ENCODE results near the gene COX19. TPM values are rescaled to one million over a fixed set of nuclear protein-coding genes. Genes with fewer than 3 reads are reported as not detected.

Gene COX19
- total RNA-seq, 1 experiment from 2014 or later: 14.0 TPM

DNA sequence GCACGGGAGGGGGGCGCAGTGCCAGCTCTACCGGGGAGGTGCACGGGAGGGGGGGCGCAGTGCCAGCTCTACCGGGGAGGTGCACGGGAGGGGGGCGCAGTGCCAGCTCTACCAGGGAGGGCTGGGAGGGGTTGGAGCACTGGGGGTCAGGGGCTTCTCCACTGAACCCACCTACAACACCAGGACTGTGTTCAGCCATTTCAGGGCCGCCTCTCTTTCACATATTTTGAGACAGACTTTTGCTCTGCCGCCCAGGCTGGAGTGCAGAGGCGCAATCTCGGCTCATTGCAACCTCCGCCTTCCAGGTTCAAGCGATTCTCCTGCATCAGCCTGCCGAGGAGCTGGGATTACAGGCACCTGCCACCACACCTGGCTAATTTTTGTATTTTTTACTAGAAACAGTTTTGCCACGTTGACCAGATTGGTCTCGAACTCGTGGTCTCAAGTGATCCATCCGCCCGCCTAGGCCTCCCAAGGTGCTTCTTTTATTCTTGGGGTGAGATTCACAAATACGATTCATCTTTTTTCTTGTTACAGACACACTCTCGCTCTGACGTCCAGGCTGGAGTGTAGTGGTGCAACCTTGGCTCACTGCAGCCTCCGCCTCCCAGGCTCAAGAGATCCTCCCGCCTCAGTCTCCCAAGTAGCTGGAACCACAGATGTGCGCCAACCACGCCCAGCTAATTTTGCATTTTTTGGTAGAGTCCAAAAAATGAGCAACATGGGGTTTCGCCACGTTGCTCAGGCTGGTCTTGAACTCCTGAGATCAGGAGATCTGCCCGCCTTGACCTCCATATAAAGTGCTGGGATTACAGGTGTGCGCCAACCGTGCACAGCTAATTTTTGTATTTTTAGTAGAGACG lies 57.9 kb downstream of the COX19 start:
- Histone ChIP-seq H3K79me2 (ENCODE audit: insufficient read depth, low read length) (no peaks in the 10 kb centered on the region), H3K9me2 (ENCODE audit: insufficient read depth) (no peaks in the 10 kb centered on the region), H3K4me2 (ENCODE audit: low read length) (no peak overlapping the region), H3K9ac (ENCODE audit: low read length) (no peak overlapping the region), H3K27ac (ENCODE audit: low read depth, low read length) (no peak overlapping the region), H3K36me3 (ENCODE audit: control insufficient read depth in 1 of 2, insufficient read depth in 2 of 2, low read length in 2 of 2) (no peaks in the 10 kb centered on the region), H2AFZ (ENCODE audit: low read depth, low read length, poor library complexity, severe bottlenecking) (no peak overlapping the region), H3K4me3 (replicated peaks in 1 of 2; ENCODE audit: low read depth in 1 of 2, low read length in 2 of 2) (no peak overlapping the region), H4K20me1 (ENCODE audit: insufficient read depth) (no peaks in the 10 kb centered on the region), H3K4me1 (ENCODE audit: control insufficient read depth in 1 of 2, insufficient read depth in 2 of 2, low read length in 2 of 2) (peaks cover 4 to 8% of the 10 kb centered on the region in 2 experiments; a peak in 3 of 4 replicates), H3K27me3 (ENCODE audit: insufficient read depth, low read length) (no peaks in the 10 kb centered on the region), H3K9me3 (ENCODE audit: control insufficient read depth in 1 of 2, insufficient read depth in 1 of 2, low read depth in 1 of 2, low read length in 2 of 2) (no peaks in the 10 kb centered on the region)
- DNase-seq (ENCODE audit: low read depth, low spot score): no peak
- intact Hi-C loops (cut with micrococcal nuclease): no loop called here
- ATAC-seq: no peak
- no peak for TF ChIP-seq POLR2AphosphoS5 (IDR thresholded peaks at IDR 0.05; ENCODE audit: low read depth, low read length)
- no peak for TF ChIP-seq SRF (IDR thresholded peaks at IDR 0.05; ENCODE audit: low read depth)
- no peak for TF ChIP-seq EZH2phosphoT487 (IDR thresholded peaks at IDR 0.05; ENCODE audit: borderline replicate concordance)
- TF ChIP-seq, protein P1, sequence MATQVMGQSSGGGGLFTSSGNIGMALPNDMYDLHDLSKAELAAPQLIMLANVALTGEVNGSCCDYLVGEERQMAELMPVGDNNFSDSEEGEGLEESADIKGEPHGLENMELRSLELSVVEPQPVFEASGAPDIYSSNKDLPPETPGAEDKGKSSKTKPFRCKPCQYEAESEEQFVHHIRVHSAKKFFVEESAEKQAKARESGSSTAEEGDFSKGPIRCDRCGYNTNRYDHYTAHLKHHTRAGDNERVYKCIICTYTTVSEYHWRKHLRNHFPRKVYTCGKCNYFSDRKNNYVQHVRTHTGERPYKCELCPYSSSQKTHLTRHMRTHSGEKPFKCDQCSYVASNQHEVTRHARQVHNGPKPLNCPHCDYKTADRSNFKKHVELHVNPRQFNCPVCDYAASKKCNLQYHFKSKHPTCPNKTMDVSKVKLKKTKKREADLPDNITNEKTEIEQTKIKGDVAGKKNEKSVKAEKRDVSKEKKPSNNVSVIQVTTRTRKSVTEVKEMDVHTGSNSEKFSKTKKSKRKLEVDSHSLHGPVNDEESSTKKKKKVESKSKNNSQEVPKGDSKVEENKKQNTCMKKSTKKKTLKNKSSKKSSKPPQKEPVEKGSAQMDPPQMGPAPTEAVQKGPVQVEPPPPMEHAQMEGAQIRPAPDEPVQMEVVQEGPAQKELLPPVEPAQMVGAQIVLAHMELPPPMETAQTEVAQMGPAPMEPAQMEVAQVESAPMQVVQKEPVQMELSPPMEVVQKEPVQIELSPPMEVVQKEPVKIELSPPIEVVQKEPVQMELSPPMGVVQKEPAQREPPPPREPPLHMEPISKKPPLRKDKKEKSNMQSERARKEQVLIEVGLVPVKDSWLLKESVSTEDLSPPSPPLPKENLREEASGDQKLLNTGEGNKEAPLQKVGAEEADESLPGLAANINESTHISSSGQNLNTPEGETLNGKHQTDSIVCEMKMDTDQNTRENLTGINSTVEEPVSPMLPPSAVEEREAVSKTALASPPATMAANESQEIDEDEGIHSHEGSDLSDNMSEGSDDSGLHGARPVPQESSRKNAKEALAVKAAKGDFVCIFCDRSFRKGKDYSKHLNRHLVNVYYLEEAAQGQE (IDR thresholded peaks at IDR 0.05; ENCODE audit: low read depth): no peak
- TF ChIP-seq POLR2A (IDR thresholded peaks at IDR 0.05; ENCODE audit: borderline replicate concordance, extremely low read depth, insufficient read depth, insufficient read length): no peak
- TF ChIP-seq JUND (IDR thresholded peaks at IDR 0.05): no peak
- no TSS peak for BruUV-seq (replicated peaks)
- CTCF ChIA-PET: no interaction called here
- POLR2A ChIA-PET: no interaction called here
- RAD21 ChIA-PET (ENCODE audit: low non-redundant PET in 1 of 2, low total read pairs in 2 of 2, uncharacterized antibody in 2 of 2, unreplicated experiment in 2 of 2): no interaction called here

All from HCT116 (cell line).